ENCODE data around the gene CDKAL1. TPM values are rescaled to one million over a fixed set of nuclear protein-coding genes. Genes with fewer than 3 reads are reported as not detected.

CDKAL1 gene
- total and polyA plus RNA-seq, 10 of the 15 experiments (the other 5 are each of a cell fraction or from before 2014, with no cell fraction given) = 10.7 to 26.9 (median 17.3) TPM

GRCh38 chr6:21027507-21027906 is 493.2 kb downstream of the CDKAL1 start (continued):
- TF ChIP-seq TCF12 (IDR thresholded peaks at IDR 0.05; ENCODE audit: low read depth, low read length) (no peak), ZBED1 (IDR thresholded peaks at IDR 0.05; ENCODE audit: borderline replicate concordance) (no peak), TBL1XR1 (IDR thresholded peaks at IDR 0.05; ENCODE audit: low read depth, low read length) (no peak)

GRCh38 chr6:21031182-21031581 is 496.9 kb downstream of the CDKAL1 start:
- Histone ChIP-seq H3K4me3 (no peak overlapping the region), H2AFZ (ENCODE audit: control insufficient read depth, low read depth, low read length) (no peak overlapping the region), H4K20me1 (ENCODE audit: control insufficient read depth, insufficient read depth) (no peaks in the 10 kb centered on the region), H3K9ac (ENCODE audit: control insufficient read depth, insufficient read depth, low read length) (no peak overlapping the region), H3K36me3 (ENCODE audit: control insufficient read depth in 2 of 2, insufficient read depth in 2 of 2, low read length in 1 of 2) (no peaks in the 10 kb centered on the region; a peak in 1 of 4 replicates), H3K27me3 (replicated peaks in 1 of 2; ENCODE audit: control insufficient read depth in 2 of 2, insufficient read depth in 2 of 2, low read length in 1 of 2) (no peaks in the 10 kb centered on the region), H3K4me2 (ENCODE audit: control insufficient read depth, insufficient read depth) (no peak overlapping the region), H3K4me1 (ENCODE audit: control insufficient read depth, insufficient read depth, low read length) (no peaks in the 10 kb centered on the region), H3K9me3 (replicated peaks; ENCODE audit: control insufficient read depth, insufficient read depth, low read length) (peaks cover 2% of the 10 kb centered on the region; the same call in 1 of the 3 replicates), H3K79me2 (ENCODE audit: control insufficient read depth, insufficient read depth, low read length) (no peaks in the 10 kb centered on the region), H3K27ac (ENCODE audit: control insufficient read depth, insufficient read depth) (no peak overlapping the region)
- TF ChIP-seq USF1 (IDR thresholded peaks at IDR 0.05; ENCODE audit: borderline replicate concordance, extremely low read length, insufficient read depth, low read depth, low read length) = no peak
- TF ChIP-seq EZH2 (IDR thresholded peaks at IDR 0.05; ENCODE audit: borderline replicate concordance, control insufficient read depth, low read depth, low read length) = no peak
- no peak for TF ChIP-seq NRF1 (conservative IDR thresholded peaks at IDR 0.05; ENCODE audit: low read depth, low read length)
- no peak for TF ChIP-seq CTCF (IDR thresholded peaks at IDR 0.05 in 2 of 3, conservative IDR thresholded peaks at IDR 0.05 in 1 of 3; ENCODE audit: control insufficient read depth in 2 of 3, extremely low read depth in 1 of 3, insufficient read depth in 1 of 3, low read depth in 3 of 3, low read length in 3 of 3)
- no peak for TF ChIP-seq TBL1XR1 (IDR thresholded peaks at IDR 0.05; ENCODE audit: low read depth, low read length)
- TF ChIP-seq HDGF (IDR thresholded peaks at IDR 0.05) = no peak
- TF ChIP-seq MTA2 (IDR thresholded peaks at IDR 0.05; ENCODE audit: low read depth) = no peak
- FAIRE-seq (no peak), DNase-seq (ENCODE audit: low read depth, low spot score) (no peak), ATAC-seq (no peak)
- ChIA-PET RAD21 (ENCODE audit: unreplicated experiment) (no interaction called here), SMC1A (ENCODE audit: uncharacterized antibody, unreplicated experiment) (no interaction called here), CTCF (interaction anchor here (0.7 to 1.4 kb wide), 2 partner anchors 13 to 22 kb away, joined by 3 read pairs; no protein-coding TSS in a partner anchor), POLR2A (no interaction called here)
- BruUV-seq (replicated peaks) = no TSS peak
- 87% methylated on average over 5 of the region's 5 CpGs for WGBS (ENCODE audit: insufficient coverage, insufficient replicate concordance, low lambda C conversion rate, missing lambda C conversion rate)
- in situ Hi-C loops (cut with MboI) = no loop called here
- intact Hi-C loops (cut with micrococcal nuclease; ENCODE audit: unreplicated experiment) = no loop called here
